ENCODE measurements around the gene COPB1.
"Not testable (repeated sequence)": the region's sequence is repeated elsewhere in the genome, so short reads cannot be mapped to it uniquely, and the experiment has no call there.

COPB1 gene, protein sequence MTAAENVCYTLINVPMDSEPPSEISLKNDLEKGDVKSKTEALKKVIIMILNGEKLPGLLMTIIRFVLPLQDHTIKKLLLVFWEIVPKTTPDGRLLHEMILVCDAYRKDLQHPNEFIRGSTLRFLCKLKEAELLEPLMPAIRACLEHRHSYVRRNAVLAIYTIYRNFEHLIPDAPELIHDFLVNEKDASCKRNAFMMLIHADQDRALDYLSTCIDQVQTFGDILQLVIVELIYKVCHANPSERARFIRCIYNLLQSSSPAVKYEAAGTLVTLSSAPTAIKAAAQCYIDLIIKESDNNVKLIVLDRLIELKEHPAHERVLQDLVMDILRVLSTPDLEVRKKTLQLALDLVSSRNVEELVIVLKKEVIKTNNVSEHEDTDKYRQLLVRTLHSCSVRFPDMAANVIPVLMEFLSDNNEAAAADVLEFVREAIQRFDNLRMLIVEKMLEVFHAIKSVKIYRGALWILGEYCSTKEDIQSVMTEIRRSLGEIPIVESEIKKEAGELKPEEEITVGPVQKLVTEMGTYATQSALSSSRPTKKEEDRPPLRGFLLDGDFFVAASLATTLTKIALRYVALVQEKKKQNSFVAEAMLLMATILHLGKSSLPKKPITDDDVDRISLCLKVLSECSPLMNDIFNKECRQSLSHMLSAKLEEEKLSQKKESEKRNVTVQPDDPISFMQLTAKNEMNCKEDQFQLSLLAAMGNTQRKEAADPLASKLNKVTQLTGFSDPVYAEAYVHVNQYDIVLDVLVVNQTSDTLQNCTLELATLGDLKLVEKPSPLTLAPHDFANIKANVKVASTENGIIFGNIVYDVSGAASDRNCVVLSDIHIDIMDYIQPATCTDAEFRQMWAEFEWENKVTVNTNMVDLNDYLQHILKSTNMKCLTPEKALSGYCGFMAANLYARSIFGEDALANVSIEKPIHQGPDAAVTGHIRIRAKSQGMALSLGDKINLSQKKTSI

DNA sequence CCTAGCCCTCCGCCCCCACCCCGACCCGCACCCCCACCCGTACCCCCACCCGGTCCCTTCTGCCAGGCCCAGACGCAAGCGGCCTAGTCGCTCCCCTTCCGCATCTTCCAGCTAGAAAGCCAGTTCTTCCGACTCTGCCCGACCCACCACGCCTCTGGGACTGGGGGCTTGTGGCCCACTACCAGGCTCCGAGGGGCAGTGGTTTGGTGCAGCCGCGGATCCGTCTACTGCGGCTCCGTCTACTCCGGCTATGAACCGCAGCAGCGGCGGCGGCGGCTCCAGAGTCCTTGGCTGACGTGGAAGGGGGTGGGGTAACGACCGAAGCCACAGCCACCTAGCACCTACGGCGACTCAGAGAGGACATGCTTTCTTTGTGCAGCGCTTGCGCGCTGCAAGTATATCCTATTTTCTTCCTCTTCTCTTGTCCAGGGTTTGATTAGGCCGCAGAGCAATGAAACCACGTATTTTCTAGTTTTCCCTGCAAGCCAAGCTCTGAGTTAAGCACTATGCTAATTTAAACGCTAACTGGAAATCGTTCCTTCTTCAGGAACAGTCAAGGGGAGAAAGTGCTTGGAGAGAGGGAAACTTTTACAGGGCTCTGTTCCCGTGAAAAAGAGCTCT lies at the start of gene COPB1:
Gene COPB1 (minus strand): TSS at position 252 of the 621 bp plus-strand sequence. CDS start 883 bp downstream, outside the sequence.
- H3K4me3 Mint-ChIP-seq, result peak within 1 kb of the TSS; percentile 95
- H3K9me3 Mint-ChIP-seq, result no peaks in the 10 kb centered on the region
- H3K27ac Mint-ChIP-seq, result peak within 1 kb of the TSS; percentile 98
- H3K27me3 Mint-ChIP-seq, result no peaks in the 10 kb centered on the region
- H3K36me3 Mint-ChIP-seq (ENCODE audit: low read depth), result peaks cover 83% of the 10 kb centered on the region
- H3K4me1 Mint-ChIP-seq (ENCODE audit: low read depth), result peaks cover 47% of the 10 kb centered on the region
- peak; percentile 91 for DNase-seq

DNA sequence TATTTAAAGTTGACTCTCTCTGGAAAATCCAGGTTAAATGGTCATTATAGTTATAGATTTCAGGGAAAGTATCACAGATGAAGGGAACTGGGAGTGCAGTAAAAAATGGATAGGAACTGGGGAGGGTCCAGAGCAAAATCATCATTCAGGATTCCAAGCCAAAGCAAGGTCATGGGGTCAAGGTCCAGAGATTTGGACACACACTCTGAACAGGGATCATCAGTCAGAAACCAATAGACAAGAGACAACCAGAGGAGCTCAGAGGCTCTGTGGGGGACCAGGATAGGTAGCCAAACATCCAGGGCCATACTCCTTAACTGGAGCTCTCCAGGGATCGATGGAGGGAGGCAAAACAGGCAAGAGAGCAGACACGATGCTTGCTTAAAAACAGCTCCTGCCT lies 47.8 kb upstream of the COPB1 start:
- H3K27me3 Mint-ChIP-seq, result no peaks in the 10 kb centered on the region
- H3K9me3 Mint-ChIP-seq, result no peaks in the 10 kb centered on the region
- H3K4me1 Mint-ChIP-seq (ENCODE audit: low read depth), result peaks cover 39% of the 10 kb centered on the region
- no peak for DNase-seq
- H3K27ac Mint-ChIP-seq, result peak overlapping the region; percentile 15
- peaks cover 9% of the 10 kb centered on the region for H3K36me3 Mint-ChIP-seq (ENCODE audit: low read depth)
- no peak overlapping the region for H3K4me3 Mint-ChIP-seq

GRCh38 chr11:14546672-14547071 lies 47.1 kb upstream of the COPB1 start:
- peaks cover 10% of the 10 kb centered on the region for H3K36me3 Mint-ChIP-seq (ENCODE audit: low read depth)

DNA sequence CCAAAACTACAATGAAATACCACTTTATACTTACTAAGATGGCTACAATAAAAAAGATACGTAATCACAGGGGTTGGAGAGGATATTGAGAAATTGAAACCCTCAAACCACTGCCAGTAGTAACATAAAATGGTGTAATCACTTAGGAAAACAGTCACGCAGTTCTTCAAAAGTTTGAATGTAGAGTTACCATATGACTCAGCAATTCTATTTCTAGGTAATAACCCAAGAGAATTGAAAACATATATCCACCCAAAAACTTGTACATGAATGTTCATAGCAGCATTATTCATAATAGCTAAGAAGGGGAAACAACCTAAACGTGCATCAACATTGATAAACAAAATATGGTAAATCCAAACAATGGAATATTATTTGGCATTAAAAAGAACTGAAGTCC lies 45.0 kb upstream of the COPB1 start:
- H3K9me3 Mint-ChIP-seq, result no peaks in the 10 kb centered on the region
- DNase-seq, result no peak
- peak overlapping the region; percentile 13 for H3K4me3 Mint-ChIP-seq

More at GRCh38 chr11:14546672-14547071, 47.1 kb upstream of the COPB1 start:
- Mint-ChIP-seq H3K9me3 (no peaks in the 10 kb centered on the region), H3K27me3 (no peaks in the 10 kb centered on the region), H3K27ac (peak overlapping the region; percentile 68), H3K4me3 (no peak overlapping the region), H3K4me1 (ENCODE audit: low read depth) (peaks cover 42% of the 10 kb centered on the region)
- DNase-seq, result no peak

GRCh38 chr11:14543260-14543659 lies 43.6 kb upstream of the COPB1 start:
- DNase-seq, result no peak
- Mint-ChIP-seq H3K27me3 (no peaks in the 10 kb centered on the region), H3K4me1 (ENCODE audit: low read depth) (peaks cover 66% of the 10 kb centered on the region), H3K36me3 (ENCODE audit: low read depth) (peaks cover 7% of the 10 kb centered on the region), H3K9me3 (no peaks in the 10 kb centered on the region), H3K4me3 (no peak overlapping the region), H3K27ac (no peak overlapping the region)

More for the DNA sequence above, 45.0 kb upstream of the COPB1 start:
- H3K36me3 Mint-ChIP-seq (ENCODE audit: low read depth), result peaks cover 7% of the 10 kb centered on the region
- H3K27ac Mint-ChIP-seq, result peak overlapping the region; percentile 84
- no peaks in the 10 kb centered on the region for H3K27me3 Mint-ChIP-seq
- peaks cover 56% of the 10 kb centered on the region for H3K4me1 Mint-ChIP-seq (ENCODE audit: low read depth)

DNA sequence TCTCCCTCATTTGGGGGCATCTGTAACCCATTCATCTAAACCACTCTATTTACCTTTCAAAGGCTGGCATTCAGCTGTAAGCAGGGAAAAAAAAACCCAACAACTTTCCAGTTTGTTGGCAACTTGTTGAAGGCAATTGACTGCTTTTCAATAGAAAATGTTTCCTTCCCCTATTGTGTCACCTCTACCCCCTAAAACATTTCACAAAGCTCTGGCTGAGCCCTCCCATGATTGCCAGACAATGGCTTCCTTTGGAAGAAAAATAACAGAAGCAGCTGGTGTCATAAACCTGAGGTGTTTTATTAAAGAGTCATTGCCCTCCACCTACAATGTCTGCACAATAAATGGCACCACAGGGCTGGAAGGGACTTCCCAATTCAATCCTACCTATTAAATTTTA lies 42.7 kb upstream of the COPB1 start:
- Mint-ChIP-seq H3K27ac (no peak overlapping the region), H3K4me1 (ENCODE audit: low read depth) (peaks cover 71% of the 10 kb centered on the region)

GRCh38 chr11:14541192-14541947 lies 41.8 kb upstream of the COPB1 start:
- Mint-ChIP-seq H3K36me3 (ENCODE audit: low read depth) (peaks cover 7% of the 10 kb centered on the region), H3K9me3 (no peaks in the 10 kb centered on the region), H3K4me3 (no peak overlapping the region), H3K27me3 (no peaks in the 10 kb centered on the region), H3K27ac (no peak overlapping the region), H3K4me1 (ENCODE audit: low read depth) (peaks cover 69% of the 10 kb centered on the region)
- DNase-seq, result no peak

More for the DNA sequence above, 42.7 kb upstream of the COPB1 start:
- Mint-ChIP-seq H3K36me3 (ENCODE audit: low read depth) (peaks cover 7% of the 10 kb centered on the region), H3K9me3 (no peaks in the 10 kb centered on the region), H3K4me3 (no peak overlapping the region), H3K27me3 (no peaks in the 10 kb centered on the region)
- no peak for DNase-seq

GRCh38 chr11:14539982-14540421 lies 40.4 kb upstream of the COPB1 start:
- Mint-ChIP-seq H3K27me3 (no peaks in the 10 kb centered on the region), H3K9me3 (no peaks in the 10 kb centered on the region), H3K36me3 (ENCODE audit: low read depth) (peaks cover 7% of the 10 kb centered on the region), H3K4me3 (no peak overlapping the region), H3K4me1 (ENCODE audit: low read depth) (peaks cover 58% of the 10 kb centered on the region), H3K27ac (peak overlapping the region; percentile 34)
- DNase-seq, result no peak

DNA sequence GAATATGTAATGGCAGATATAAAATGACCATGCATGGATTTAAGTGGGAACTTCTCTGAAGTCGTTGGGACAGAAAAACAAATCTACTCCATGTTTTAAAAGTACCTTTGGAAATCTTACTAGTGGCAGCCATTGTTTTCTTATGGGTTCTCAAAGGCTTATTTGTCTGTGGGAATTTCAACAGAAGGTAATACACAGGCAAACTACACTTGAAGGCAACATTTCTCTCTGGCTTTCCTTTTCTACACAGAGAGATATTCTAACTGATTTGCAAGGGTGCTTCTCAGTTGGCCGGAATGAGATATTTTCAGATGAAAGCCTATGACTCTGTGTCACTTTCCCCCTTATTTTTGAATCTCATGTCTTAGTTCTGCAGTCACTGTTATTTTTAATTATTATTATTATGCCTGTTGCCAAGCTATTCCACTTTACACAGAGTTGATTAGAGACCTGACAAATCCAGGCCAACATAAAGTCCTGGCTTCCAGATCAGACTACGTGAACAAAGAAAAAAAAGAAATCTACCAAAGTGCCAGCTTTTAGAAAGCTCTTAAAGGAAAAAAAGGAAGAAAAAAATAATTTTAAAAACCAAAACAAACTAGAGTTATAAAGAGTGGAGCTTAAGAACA lies 39.4 kb upstream of the COPB1 start:
- no peak for DNase-seq
- H3K27ac Mint-ChIP-seq, result no peak overlapping the region
- H3K9me3 Mint-ChIP-seq, result no peaks in the 10 kb centered on the region
- peaks cover 50% of the 10 kb centered on the region for H3K4me1 Mint-ChIP-seq (ENCODE audit: low read depth)
- peaks cover 3% of the 10 kb centered on the region for H3K36me3 Mint-ChIP-seq (ENCODE audit: low read depth)
- no peak overlapping the region for H3K4me3 Mint-ChIP-seq
- no peaks in the 10 kb centered on the region for H3K27me3 Mint-ChIP-seq

DNA sequence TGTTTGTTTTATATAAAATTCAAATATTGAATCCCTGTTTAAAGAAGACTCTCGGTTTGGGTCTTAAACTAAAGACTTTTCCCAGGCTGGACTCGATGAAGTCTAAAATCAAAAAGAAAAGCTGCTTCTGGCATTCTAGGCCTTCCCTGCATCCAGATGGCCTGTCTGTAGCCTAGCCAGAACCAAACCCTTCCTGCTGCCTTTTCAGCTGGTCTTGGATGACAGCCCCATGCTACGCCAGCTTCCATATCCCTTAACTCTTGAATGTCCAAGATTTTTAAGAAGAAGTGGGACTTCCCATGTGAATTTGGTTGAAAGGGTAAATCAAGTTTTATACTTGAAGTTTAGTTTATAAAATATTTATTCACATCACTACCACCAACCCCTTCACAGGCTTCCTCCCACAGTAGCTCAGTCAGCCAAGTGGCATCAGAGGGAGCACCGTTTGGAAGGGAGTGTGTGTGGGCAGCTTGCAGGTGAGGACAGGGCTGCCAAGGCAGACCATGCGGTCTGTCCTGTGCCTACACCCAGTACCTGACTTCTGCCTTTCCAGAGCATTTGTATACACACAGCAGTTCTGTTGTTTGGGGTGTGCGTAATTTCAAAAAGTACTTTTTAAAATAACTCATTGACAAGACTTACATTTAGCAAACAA lies 38.8 kb upstream of the COPB1 start:
- Mint-ChIP-seq H3K9me3 (no peaks in the 10 kb centered on the region), H3K27ac (peak overlapping the region; percentile 33), H3K4me1 (ENCODE audit: low read depth) (peaks cover 45% of the 10 kb centered on the region), H3K27me3 (no peaks in the 10 kb centered on the region), H3K36me3 (ENCODE audit: low read depth) (peaks cover 3% of the 10 kb centered on the region), H3K4me3 (no peak overlapping the region)
- DNase-seq, result no peak

- Mint-ChIP-seq H3K27me3 (no peaks in the 10 kb centered on the region), H3K4me3 (peak overlapping the region; percentile 58), H3K9me3 (no peaks in the 10 kb centered on the region), H3K36me3 (ENCODE audit: low read depth) (no peaks in the 10 kb centered on the region), H3K4me1 (ENCODE audit: low read depth) (peaks cover 40% of the 10 kb centered on the region), H3K27ac (peak overlapping the region; percentile 87)
- no peak for DNase-seq
Observed at GRCh38 chr11:14537134-14537599, 37.6 kb upstream of the COPB1 start.

GRCh38 chr11:14535166-14535565 lies 35.6 kb upstream of the COPB1 start:
- DNase-seq; H3K36me3 Mint-ChIP-seq (ENCODE audit: low read depth); H3K4me3 Mint-ChIP-seq; H3K9me3 Mint-ChIP-seq; H3K27ac Mint-ChIP-seq; H3K27me3 Mint-ChIP-seq: not testable (repeated sequence)
- peaks cover 31% of the 10 kb centered on the region for H3K4me1 Mint-ChIP-seq (ENCODE audit: low read depth)

GRCh38 chr11:14529951-14530350 lies 30.3 kb upstream of the COPB1 start:
- Mint-ChIP-seq H3K27me3 (no peaks in the 10 kb centered on the region), H3K4me3 (no peak overlapping the region), H3K4me1 (ENCODE audit: low read depth) (no peaks in the 10 kb centered on the region), H3K9me3 (no peaks in the 10 kb centered on the region), H3K27ac (no peak overlapping the region), H3K36me3 (ENCODE audit: low read depth) (no peaks in the 10 kb centered on the region)
- DNase-seq, result no peak

Data from activated T-cell treated with anti-CD3 and anti-CD28 coated beads, Interleukin-2, amount 50 U/mL, for 24 hours (primary cell).